NCI-H2196 (cell line): ENCODE results near the gene SLC13A4.
"Not testable (repeated sequence)": the region's sequence is repeated elsewhere in the genome, so short reads cannot be mapped to it uniquely, and the experiment has no call there.

ENCODE experiments used
- DNase-seq: peaks from one replicate; lab custom pipeline; 2025; ENCODE audit not compliant: unreplicated experiment; lab: John Stamatoyannopoulos, UW

SLC13A4 gene

DNA sequence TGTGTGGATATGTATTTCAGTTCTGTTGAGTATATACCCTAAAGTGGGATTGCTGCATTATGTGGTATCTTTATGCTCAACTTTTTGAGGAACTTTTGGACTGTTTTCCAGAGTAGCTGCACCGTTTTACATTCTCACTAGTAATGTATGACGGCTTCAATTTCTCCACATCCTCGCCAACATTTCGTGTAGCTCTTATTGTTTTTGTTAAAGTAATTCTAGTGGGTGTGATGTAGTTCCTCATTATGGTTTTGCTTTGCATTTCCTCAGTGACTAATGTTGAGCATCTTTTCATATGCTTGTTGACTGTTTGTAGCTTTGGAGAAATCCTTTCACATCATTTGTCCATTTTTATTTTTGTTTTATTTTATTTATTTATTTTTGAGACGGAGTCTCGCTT lies 61.1 kb downstream of the SLC13A4 start:
- no peak for DNase-seq

DNA sequence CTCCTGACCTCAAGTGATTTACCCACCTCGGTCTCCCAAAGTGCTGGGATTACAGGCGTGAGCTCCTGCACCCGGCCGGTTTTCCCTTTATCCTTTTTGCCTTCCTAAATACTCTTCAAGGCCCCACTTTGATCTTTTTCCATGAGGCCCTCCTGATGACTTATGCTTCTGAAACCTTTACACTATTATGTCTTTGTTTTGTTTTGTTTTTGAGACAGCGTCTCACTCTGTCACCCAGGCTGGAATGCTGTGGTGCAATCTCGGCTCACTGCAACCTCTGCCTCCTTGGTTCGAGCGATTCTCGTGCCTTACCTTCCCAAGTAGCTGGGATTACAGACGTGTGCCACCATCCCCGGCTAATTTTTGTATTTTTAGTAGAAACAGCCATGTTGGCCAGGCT lies 61.8 kb downstream of the SLC13A4 start:
- DNase-seq, result no peak

DNA sequence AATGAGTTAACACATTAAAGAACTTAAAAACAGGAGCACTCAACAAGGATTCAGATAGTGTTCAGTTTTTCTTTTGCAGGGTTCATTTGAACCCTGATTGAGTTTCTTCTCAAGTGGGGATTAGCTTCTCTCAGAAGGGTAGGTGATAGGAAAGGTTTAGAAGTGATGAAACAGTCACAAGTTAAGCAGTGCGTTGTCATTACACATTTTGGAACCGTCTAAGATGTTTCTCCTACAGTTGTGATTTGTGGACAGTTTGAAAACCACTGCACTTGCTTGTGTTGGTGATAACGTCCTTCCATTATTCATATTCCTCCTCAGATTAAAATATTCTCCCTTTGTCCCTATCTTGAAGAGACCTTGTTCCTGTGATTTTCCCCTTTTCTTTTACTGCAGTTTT lies 62.9 kb downstream of the SLC13A4 start:
- DNase-seq, result no peak

DNA sequence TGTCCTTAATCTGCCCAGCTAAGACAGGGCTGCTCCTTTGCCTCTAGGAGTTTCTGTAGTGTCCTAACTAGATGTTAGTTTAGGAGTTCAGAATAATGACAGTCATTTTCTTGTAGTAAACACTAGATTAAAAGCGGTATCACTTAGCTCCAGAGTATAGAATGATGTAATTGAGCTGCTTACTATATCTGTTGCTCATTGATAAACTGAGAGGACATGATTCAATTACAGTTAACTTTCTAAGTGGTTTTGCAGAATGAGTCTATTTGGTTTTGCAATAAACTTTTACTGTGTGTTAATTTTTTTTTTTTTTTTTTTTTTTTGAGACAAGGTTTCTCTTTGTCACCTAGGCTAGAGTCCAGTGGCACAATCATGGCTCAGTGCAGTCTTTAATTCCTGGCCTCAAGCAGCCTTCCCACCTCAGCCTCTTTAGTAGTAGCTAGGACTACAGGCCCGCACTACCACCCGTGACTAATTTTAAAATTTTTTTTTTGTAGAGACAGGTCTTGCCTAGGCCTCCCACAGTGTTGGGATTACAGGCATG lies 63.9 kb downstream of the SLC13A4 start:
- DNase-seq, result no peak

DNA sequence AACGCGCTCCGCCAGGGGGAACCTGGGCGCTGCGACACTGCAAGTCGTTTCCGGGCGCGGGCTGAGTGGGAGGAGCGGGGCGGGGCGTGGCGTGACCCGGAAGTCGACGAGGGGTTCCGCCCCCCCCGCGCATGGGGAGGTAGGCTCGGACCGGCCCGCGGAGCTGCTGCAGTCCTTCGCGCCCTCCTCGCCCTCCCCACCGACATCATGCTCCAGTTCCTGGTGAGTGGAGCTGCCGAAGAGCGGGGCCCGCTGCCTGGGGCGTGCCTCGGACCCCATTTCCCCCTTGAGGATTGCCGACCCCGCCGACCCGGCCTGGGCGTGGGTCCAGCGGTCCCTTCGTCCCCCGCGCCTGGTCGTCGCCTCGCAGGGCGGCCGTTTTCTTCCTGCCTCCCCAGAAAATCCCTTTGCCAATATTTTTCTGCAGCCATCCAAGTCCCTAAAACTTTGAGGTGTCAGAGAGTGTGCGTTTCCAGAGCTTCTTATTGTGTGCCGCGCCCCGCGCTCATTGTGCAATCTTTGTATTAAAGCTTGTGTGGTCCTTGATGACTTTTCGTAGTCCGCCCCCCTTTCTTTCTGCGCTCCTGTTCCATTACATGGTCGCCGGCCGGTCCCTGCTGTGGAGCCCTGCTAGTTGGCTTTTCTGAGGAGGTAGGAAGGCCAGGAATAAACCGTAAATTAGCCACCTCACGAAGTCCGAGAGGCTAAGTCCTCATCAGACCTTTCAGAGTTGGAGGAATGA lies 65.4 kb downstream of the SLC13A4 start, which contains the start of gene STMP1:
TSS of gene STMP1 (plus strand) at position 142 of the 742 bp plus-strand sequence.
- peak; percentile 95 for DNase-seq

DNA sequence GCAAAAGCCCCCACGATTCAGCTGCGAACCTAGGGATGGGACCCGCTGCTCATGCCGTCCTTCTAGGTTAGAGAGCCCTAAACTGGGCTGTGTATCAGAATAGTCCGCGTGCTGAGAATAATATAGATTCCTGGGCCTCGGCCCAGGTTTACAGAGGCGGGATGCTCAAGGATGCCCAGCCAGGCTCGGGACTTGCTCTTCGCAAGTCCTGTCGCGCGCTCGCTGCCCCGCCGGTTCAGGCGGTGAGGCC lies 65.9 kb downstream of the SLC13A4 start:
- DNase-seq, result no peak

DNA sequence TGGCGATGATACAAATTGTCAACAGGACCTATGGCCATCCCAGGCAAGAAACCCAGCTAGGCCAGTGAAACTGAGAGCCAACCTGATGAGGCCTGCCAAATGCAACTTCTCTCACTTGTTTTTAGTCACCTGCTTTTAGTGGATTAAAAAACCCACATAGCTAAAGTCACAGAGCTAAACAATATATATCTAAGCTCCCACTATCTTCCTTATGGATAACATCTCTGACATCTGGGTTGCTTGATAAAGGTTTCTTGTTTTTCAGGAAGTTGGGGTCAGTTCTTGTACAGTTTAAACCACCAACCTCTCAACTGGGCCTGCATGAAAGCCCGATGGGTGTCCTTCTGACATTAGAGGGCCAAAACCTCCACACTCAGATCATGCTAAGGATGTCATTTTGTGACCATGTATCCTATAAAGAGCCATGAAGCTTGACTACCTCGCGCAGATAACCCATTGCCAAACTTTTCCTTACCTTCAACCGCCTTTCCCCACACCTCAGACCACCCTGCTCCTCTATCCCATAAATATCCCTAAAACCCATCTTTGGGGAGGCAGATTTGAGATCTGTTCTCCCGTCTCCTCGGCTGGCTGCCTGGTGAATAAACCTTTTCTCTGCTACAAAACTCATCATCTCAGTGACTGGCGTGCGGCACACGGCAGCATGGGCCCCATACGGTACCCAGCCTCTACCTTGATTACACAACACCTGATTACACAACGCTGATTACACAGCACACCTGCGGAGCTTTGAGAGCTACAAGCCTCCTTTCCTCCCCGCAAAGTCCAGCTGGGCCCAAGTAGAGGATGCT lies 66.5 kb downstream of the SLC13A4 start:
- peak; percentile 48 for DNase-seq

DNA sequence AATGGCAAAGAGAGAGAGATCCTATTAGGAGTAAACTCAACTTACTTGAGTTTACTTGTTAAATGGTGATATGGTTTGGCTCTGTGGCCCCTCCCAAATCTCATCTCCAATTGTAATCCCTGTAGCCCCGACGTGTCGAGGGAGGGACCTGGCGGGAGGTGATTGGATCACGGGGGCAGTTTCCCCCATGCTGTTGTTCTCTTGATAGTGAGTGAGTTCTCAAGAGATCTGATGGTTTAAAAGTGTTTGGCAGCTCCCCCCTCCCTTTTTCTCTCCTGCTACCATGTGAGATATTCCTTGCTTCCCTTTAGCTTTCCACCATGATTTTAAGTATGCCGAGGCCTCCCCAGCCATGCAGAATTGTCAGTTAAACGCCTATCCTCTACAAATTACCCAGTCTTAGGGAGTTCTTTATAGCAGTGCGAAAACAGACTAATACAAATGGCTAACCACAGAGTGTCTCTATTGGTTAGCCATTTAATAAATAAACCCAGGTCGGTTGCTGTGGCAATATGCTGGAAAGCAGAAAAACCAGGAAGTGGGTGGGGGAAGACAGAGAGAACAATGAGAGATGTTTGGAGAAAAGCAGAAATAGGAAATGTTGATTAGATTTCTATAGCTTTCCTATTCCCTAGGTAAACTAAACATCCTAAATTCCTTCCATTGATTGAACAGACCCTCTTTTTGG lies 68.7 kb downstream of the SLC13A4 start:
- no peak for DNase-seq

DNA sequence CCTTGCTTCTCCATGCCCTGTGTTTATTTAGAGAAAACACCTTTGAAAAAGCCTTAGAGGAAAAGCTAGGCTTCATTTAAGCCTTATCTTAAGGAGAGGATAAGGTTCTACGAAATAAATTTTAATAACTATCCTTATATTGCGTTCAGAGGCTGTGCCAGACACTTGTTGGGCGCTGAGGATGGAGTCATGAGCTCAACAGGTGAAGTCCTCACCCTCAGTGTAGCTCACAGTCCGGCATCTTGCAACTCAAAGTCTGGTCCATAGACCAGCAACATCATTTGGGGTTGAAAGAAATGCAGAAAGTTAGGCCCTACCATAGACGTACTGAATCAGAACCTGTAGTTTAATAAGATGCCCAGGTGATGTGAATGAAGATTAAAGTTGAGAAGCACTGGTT lies 69.4 kb downstream of the SLC13A4 start:
- no peak for DNase-seq

DNA sequence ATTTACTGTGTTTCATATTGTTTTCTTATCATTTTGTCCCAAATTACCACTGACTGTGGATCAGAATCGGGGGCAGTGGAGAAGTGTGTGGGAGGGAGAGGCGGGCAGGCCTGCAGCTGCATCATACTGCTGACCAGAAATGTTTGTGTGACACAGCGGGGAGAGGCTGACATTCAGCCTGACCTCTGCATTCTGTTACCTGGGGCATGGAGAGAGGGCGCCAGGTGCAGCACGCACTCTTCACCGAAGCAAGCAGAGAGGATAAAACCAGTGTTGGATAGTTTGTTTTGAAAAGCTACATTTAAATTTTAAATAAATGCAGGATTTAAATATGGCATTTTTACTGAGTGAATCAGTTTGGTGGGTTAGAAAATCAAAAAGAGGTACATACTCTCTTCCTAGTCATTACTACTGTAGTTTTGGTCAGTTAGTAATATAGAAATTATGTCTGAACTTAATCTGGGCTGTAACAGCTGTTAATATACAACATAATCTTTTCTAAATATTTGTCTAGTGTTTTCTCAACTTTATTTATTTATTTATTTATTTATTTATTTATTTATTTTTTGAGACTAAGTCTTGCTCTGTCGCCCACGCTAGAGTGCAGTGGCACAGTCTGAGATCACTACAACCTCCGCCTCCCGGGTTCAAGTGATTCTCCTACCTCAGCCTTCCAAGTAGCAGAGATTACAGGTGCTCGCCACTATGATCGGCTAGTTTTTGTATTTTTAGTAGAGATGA lies 74.5 kb downstream of the SLC13A4 start:
- DNase-seq, result peak; percentile 39

DNA sequence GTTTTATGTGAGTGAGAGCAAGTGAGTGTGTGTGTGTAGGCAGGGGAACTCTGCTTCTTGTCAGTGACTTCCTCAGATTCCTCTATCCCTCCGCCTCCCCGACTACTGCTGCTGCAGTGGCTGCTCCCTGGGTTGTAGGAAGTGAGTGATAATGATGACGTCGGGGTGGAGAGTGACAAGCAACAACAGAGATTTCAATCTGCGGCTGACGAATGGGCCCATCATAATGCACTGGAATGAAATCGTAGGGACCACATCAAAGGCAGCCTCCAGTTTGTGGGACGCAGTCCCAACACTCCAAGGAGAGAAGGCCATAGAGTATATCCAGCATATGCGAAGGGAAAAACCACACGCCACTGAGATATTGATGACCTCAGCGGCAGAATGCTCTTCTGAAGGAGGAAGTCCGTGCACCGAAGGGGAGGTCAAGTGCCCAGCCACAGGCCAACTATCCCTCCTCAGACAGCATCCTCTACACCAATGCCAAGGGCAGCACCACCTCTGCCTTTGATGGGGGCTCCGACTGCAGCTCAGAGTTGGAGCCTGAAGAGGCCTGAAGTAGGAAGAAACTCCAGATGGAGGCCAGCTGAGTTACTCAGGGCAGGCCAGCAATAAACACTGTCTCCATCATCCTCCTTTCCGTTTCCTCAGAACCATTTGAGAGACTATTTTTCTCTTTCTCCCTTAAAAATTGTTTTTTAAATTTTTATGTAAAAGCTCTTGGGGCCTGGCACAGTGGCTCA lies 77.0 kb downstream of the SLC13A4 start:
- no peak for DNase-seq

DNA sequence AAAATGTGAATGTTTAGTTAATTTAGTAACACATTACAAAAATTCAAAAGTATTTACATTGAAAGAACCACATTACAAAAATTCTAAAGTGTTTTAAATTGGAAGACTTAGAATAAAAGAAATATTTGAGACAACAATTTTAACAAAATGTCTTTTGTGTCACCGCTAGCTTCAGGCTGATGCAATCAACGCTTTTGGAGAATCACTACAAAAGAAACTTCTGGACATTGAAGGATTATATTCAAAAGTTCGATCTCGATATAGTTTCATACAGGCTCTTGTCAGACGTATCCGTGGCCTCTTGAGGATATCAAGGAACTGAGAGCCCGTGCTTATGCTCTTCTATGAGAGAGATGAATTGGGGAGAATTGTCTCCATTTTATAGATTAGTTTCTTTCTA lies 79.8 kb downstream of the SLC13A4 start:
- no peak for DNase-seq

DNA sequence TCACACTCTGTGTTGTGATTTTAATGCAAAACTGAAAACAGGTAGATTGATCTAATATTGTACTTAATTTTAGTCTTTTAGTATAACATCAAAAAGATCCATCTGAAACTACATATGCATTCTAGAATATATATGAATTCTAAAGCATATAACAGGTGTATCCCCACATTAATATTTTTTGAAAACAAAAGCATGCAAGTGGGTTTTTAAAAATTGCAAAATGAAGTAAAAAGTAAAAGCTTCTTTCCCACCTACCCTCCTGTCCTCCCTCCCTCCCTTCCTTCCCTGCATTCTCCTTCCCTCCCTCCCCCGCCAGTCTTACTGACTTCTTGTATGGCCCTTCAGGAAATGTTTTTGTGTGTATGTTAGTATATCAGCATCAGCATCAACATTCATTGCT lies 80.2 kb downstream of the SLC13A4 start:
- no peak for DNase-seq

DNA sequence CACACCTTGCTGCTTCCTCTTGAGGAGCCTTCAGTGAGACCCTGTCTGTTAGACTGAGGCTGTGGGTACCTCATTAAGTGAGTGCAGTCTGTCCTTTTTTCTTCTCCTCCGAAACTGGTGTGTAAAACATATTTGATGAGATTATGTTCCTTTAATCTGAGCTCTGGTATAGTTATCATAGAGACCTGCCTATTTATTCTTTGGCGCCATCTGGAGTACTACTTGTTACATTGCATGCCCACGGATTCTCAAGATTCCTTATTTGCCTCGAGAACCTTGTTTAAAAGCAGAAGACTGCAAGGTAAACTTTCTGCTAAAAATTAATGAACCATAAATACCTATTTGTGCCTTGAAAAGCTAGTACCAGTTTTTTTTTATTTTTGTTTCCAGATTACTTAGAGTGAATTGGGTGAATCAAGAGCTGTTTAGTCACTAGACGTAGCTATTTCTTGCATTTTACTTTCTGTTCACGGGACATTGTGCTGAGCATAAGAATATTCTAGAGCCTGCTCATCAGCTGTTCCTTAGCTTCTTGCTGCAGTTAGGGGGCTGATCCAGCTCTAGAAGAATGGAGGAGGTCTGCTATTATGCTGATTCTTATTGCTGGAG lies 82.6 kb downstream of the SLC13A4 start:
- DNase-seq, result peak; percentile 70

DNA sequence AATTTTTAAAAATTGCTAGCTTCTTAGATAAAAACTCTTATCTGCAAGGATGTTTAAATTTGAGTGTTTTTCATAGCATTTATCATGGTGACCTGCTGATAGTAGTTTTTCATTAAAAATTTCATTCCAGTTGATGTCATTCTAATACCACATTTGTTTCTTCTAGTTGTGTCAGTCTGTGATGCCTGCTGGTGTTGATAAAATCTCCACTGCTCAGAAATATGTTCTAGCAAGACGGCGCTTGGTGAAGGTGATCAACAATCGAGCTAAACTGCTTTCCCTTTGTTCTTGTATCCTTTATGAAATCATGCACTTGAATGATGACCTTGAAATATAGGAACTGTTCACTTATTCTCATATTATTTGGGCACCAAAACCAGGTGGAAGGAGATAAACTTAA lies 83.3 kb downstream of the SLC13A4 start:
- no peak for DNase-seq

DNA sequence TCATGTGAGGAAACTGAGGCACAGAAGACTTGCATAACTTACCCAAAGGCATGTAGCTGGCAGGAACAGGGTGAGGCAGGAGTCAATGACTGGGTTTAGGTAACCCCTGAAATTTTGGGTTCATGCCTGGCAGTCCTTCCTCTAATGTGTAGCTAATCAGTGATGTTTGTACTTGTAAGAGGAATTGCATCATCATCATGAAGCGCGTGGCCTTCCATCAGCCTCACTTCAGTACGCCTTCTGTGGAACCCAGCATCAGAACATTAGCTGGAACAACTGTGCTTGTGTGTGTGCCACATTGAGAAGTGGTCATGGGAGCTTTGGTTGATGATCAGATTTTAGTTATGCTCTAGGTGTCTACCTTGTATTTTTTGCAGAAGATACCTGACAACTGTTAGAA lies 83.8 kb downstream of the SLC13A4 start:
- DNase-seq, result no peak

DNA sequence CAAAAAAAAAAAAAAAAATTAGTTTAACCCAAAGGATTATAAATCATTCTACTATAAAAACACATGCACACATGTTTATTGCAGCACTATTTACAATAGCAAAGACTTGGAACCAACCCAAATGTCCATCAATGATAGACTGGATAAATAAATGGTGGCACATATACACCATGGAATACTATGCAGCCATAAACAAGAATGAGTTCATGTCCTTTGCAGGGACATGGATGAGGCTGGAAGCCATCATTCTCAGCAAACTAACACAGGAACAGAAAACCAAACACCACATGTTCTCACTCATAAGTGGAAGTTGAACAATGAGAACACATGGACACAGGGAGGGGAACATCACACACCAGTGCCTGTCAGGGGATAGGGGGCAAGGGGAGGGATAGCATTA lies 88.3 kb downstream of the SLC13A4 start:
- DNase-seq, result not testable (repeated sequence)

DNA sequence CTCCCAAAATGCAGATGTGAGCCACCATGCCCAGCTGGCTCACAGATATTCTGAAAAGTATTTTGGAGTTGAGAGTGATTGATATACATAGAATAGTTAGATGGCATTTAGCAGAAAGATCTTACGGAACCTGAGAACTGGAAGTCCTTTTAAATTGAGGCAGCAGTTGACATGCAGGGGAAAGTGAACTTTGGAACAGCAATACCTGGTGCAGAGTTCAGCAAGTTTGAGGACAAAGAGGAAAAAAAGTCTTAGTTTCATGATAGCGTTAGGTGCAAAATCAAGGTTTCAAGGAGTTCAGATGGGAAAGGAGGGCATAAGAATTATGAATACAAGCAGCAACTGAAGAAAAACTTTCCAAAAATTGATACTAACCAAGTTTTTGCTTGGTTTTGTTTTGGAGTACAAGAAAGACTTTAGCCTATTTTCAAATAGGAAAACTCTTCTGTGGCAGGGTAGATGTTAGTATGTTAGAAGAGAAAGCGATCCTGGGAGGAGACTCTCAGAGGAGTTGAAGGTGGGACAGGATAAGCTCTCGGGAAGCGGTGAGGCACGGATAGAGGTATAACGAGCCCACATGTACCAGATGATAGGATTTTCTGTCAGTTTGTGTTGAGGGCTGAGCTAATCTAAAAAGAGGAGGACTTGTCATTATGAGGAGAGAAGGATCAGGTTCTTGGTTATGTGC lies 93.7 kb downstream of the SLC13A4 start:
- no peak for DNase-seq
